ENCODE measurements around the gene PUM1.
"Not testable (repeated sequence)": the region's sequence is repeated elsewhere in the genome, so short reads cannot be mapped to it uniquely, and the experiment has no call there.

- not testable (repeated sequence) for TF ChIP-seq EP300 (IDR thresholded peaks at IDR 0.05; ENCODE audit: borderline replicate concordance in 1 of 2, low read depth in 2 of 2, low read length in 2 of 2); EZH2 (IDR thresholded peaks at IDR 0.05; ENCODE audit: low read depth, low read length, severe bottlenecking); CTCF (IDR thresholded peaks at IDR 0.05; ENCODE audit: control extremely low read depth in 1 of 3, insufficient read depth in 1 of 3, low read depth in 1 of 3, low read length in 3 of 3); TAF1 (IDR thresholded peaks at IDR 0.05; ENCODE audit: low read depth, low read length); RNF2 (IDR thresholded peaks at IDR 0.05; ENCODE audit: borderline replicate concordance, low read depth, low read length, missing control alignments, poor library complexity, severe bottlenecking); KDM1A (IDR thresholded peaks at IDR 0.05; ENCODE audit: borderline replicate concordance, low read length); POLR2AphosphoS5 (IDR thresholded peaks at IDR 0.05; ENCODE audit: low read depth, low read length)
These were observed 129.8 kb downstream of the PUM1 start for GRCh38 chr1:30935758-30936157.

Measured in H1 (cell line).